ENCODE data around the gene TMEM117.
A peak's percentile ranks its signal among the peaks of the same experiment; 100 is the strongest.

TMEM117 gene

GRCh38 chr12:43899574-43899973 is 63.7 kb downstream of the TMEM117 start:
- ATAC-seq (ENCODE audit: low read depth) (no peak), DNase-seq (ENCODE audit: low spot score) (no peak)
- TF ChIP-seq, protein P1, sequence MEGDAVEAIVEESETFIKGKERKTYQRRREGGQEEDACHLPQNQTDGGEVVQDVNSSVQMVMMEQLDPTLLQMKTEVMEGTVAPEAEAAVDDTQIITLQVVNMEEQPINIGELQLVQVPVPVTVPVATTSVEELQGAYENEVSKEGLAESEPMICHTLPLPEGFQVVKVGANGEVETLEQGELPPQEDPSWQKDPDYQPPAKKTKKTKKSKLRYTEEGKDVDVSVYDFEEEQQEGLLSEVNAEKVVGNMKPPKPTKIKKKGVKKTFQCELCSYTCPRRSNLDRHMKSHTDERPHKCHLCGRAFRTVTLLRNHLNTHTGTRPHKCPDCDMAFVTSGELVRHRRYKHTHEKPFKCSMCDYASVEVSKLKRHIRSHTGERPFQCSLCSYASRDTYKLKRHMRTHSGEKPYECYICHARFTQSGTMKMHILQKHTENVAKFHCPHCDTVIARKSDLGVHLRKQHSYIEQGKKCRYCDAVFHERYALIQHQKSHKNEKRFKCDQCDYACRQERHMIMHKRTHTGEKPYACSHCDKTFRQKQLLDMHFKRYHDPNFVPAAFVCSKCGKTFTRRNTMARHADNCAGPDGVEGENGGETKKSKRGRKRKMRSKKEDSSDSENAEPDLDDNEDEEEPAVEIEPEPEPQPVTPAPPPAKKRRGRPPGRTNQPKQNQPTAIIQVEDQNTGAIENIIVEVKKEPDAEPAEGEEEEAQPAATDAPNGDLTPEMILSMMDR (IDR thresholded peaks at IDR 0.05; ENCODE audit: poor library complexity, severe bottlenecking), result no peak
- Histone ChIP-seq H3K4me1 (ENCODE audit: insufficient read depth, poor library complexity, severe bottlenecking) (no peaks in the 10 kb centered on the region), H3K4me3 (ENCODE audit: severe bottlenecking) (no peak overlapping the region), H3K27ac (ENCODE audit: poor library complexity, severe bottlenecking) (no peak overlapping the region), H3K36me3 (ENCODE audit: low read depth) (no peaks in the 10 kb centered on the region), H3K27me3 (ENCODE audit: insufficient read depth, poor library complexity, severe bottlenecking) (no peaks in the 10 kb centered on the region), H3K9me3 (ENCODE audit: severe bottlenecking) (no peaks in the 10 kb centered on the region)

GRCh38 chr12:43903686-43904085 is 67.8 kb downstream of the TMEM117 start:
- H3K4me3 ChIP-seq (ENCODE audit: severe bottlenecking), result no peak overlapping the region
- TF ChIP-seq, protein P1 (IDR thresholded peaks at IDR 0.05; ENCODE audit: poor library complexity, severe bottlenecking), result no peak
- H3K27me3 ChIP-seq (ENCODE audit: insufficient read depth, poor library complexity, severe bottlenecking), result no peaks in the 10 kb centered on the region
- DNase-seq (ENCODE audit: low spot score) (no peak), ATAC-seq (ENCODE audit: low read depth) (no peak)
- no peak overlapping the region for H3K27ac ChIP-seq (ENCODE audit: poor library complexity, severe bottlenecking)
- no peaks in the 10 kb centered on the region for H3K4me1 ChIP-seq (ENCODE audit: insufficient read depth, poor library complexity, severe bottlenecking)
- no peaks in the 10 kb centered on the region for H3K9me3 ChIP-seq (ENCODE audit: severe bottlenecking)
- H3K36me3 ChIP-seq (ENCODE audit: low read depth), result no peaks in the 10 kb centered on the region

DNA sequence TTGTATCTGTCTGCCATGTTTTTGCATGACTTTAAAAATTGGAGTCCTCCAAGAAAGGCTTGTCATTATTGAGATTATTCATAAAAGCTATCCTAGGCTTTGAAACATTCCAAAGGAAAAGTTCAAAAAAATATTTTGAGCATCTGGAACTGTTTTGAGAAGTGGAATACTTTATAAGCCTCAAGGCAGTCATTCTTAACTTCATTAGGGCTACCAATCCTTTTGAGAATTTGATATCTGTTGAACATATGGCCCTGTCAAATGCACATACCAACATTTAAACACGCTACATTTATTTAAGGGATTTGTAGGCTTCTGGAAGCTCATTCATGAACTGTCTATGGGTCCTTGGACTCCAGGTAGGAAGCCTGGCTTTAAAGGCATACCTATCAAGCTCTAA is 77.0 kb downstream of the TMEM117 start:
- TF ChIP-seq, protein P1 (IDR thresholded peaks at IDR 0.05; ENCODE audit: poor library complexity, severe bottlenecking), result no peak
- H3K4me1 ChIP-seq (ENCODE audit: insufficient read depth, poor library complexity, severe bottlenecking), result no peaks in the 10 kb centered on the region
- no peaks in the 10 kb centered on the region for H3K36me3 ChIP-seq (ENCODE audit: low read depth)
- H3K4me3 ChIP-seq (ENCODE audit: severe bottlenecking), result no peak overlapping the region
- H3K27me3 ChIP-seq (ENCODE audit: insufficient read depth, poor library complexity, severe bottlenecking), result no peaks in the 10 kb centered on the region
- H3K9me3 ChIP-seq (ENCODE audit: severe bottlenecking), result no peaks in the 10 kb centered on the region
- DNase-seq (ENCODE audit: low spot score) (no peak), ATAC-seq (ENCODE audit: low read depth) (no peak)
- H3K27ac ChIP-seq (ENCODE audit: poor library complexity, severe bottlenecking), result no peak overlapping the region

DNA sequence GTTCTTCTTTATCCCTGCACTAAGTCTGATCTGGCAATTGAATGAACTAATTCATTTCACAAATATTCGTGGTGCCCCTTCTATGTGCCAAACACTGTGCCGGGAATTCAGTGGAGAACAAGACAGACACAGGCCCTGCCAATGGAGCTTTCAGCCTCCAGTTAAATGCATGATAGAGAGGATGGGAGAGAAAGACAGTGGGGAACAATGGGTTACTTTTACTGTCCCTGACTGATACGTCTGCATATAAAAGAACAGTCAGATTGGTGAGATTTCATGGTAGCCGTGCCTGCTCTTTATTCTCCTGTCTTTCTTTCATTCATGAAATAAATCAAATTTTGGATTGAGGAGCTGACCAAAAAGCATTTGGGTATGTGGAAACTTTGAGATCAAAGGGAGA is 78.5 kb downstream of the TMEM117 start:
- TF ChIP-seq, protein P1 (IDR thresholded peaks at IDR 0.05; ENCODE audit: poor library complexity, severe bottlenecking), result no peak
- ATAC-seq (ENCODE audit: low read depth), result no peak
- H3K36me3 ChIP-seq (ENCODE audit: low read depth), result no peaks in the 10 kb centered on the region
- no peak for DNase-seq (ENCODE audit: low spot score)
- no peaks in the 10 kb centered on the region for H3K27me3 ChIP-seq (ENCODE audit: insufficient read depth, poor library complexity, severe bottlenecking)
- H3K4me1 ChIP-seq (ENCODE audit: insufficient read depth, poor library complexity, severe bottlenecking), result no peaks in the 10 kb centered on the region
- no peaks in the 10 kb centered on the region for H3K9me3 ChIP-seq (ENCODE audit: severe bottlenecking)
- H3K4me3 ChIP-seq (ENCODE audit: severe bottlenecking), result no peak overlapping the region
- H3K27ac ChIP-seq (ENCODE audit: poor library complexity, severe bottlenecking), result no peak overlapping the region

GRCh38 chr12:43914923-43915468 is 79.1 kb downstream of the TMEM117 start:
- no peak for DNase-seq (ENCODE audit: low spot score)
- H3K27ac ChIP-seq (ENCODE audit: poor library complexity, severe bottlenecking), result no peak overlapping the region
- no peak overlapping the region for H3K4me3 ChIP-seq (ENCODE audit: severe bottlenecking)
- no peaks in the 10 kb centered on the region for H3K36me3 ChIP-seq (ENCODE audit: low read depth)
- no peaks in the 10 kb centered on the region for H3K4me1 ChIP-seq (ENCODE audit: insufficient read depth, poor library complexity, severe bottlenecking)
- TF ChIP-seq, protein P1 (IDR thresholded peaks at IDR 0.05; ENCODE audit: poor library complexity, severe bottlenecking), result peak; percentile 37
- no peaks in the 10 kb centered on the region for H3K9me3 ChIP-seq (ENCODE audit: severe bottlenecking)
- H3K27me3 ChIP-seq (ENCODE audit: insufficient read depth, poor library complexity, severe bottlenecking), result no peaks in the 10 kb centered on the region
- ATAC-seq (ENCODE audit: low read depth), result peak; percentile 29; the same call in 2 of the 3 replicates
